A549 (cell line): ENCODE results near the gene HSF2BP.

ENCODE experiments used
- CBX2 ChIP-seq: fragments of 200-600 bp; sonication (generic); IDR thresholded peaks from 2 replicates; pipeline ENCODE4 v1.6.1; 2016; ENCODE audit warnings: low read depth, mild to moderate bottlenecking, borderline replicate concordance
- JUNB ChIP-seq: fragments of >200 bp; sonication (Bioruptor Twin); formaldehyde crosslinking; IDR thresholded peaks from 2 replicates; pipeline ENCODE4 v1.6.1; 2016
- POLR2A ChIP-seq: IDR thresholded peaks from 2 replicates; pipeline ENCODE4 v1.6.1; 2012; ENCODE audit warnings: mild to moderate bottlenecking, low read length
- RNF2 ChIP-seq: fragments of 200-600 bp; sonication (generic); IDR thresholded peaks from 2 replicates; pipeline ENCODE4 v1.6.1; 2016; ENCODE audit warnings: low read depth, mild to moderate bottlenecking, antibody characterized with exemption, moderate library complexity, borderline replicate concordance
- TF ChIP-seq, protein P1 (sequence below): IDR thresholded peaks from 2 replicates; pipeline ENCODE4 v1.6.1; 2012; ENCODE audit warnings: low read depth, borderline replicate concordance
- TF ChIP-seq, protein P2 (sequence below): fragments of 200-600 bp; sonication (generic); IDR thresholded peaks from 2 replicates; pipeline ENCODE4 v1.6.1; 2016; ENCODE audit warnings: antibody characterized with exemption, mild to moderate bottlenecking, moderate library complexity
- TF ChIP-seq, protein P3 (sequence below): fragments of >200 bp; sonication (Bioruptor Twin); formaldehyde crosslinking; IDR thresholded peaks from 3 replicates; pipeline ENCODE4 v1.5.1; 2016

DNA sequence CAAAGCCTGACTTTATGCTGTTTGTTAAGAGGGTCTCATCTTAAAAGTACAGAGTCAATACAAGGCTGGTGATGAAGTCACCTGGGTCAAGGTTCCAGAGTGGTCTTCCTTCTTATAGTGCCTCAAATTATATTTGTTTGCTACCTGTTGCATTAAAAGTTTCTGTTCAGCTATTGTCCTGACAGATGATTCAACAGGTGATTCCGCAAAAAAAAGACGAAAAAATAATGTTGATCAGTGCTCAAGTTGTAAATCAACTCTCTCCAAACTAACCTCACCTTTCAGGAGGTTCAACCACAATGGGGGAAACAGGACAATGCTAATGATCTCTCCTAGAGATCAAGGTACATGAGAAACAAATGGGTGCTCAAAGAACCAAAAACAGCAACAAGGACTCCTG, 35.7 kb downstream of the HSF2BP start:
- TF ChIP-seq RNF2 (no peak), JUNB (no peak), CBX2 (no peak), POLR2A (no peak)
- TF ChIP-seq, protein P1, sequence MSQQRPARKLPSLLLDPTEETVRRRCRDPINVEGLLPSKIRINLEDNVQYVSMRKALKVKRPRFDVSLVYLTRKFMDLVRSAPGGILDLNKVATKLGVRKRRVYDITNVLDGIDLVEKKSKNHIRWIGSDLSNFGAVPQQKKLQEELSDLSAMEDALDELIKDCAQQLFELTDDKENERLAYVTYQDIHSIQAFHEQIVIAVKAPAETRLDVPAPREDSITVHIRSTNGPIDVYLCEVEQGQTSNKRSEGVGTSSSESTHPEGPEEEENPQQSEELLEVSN, result no peak
- TF ChIP-seq, protein P2, sequence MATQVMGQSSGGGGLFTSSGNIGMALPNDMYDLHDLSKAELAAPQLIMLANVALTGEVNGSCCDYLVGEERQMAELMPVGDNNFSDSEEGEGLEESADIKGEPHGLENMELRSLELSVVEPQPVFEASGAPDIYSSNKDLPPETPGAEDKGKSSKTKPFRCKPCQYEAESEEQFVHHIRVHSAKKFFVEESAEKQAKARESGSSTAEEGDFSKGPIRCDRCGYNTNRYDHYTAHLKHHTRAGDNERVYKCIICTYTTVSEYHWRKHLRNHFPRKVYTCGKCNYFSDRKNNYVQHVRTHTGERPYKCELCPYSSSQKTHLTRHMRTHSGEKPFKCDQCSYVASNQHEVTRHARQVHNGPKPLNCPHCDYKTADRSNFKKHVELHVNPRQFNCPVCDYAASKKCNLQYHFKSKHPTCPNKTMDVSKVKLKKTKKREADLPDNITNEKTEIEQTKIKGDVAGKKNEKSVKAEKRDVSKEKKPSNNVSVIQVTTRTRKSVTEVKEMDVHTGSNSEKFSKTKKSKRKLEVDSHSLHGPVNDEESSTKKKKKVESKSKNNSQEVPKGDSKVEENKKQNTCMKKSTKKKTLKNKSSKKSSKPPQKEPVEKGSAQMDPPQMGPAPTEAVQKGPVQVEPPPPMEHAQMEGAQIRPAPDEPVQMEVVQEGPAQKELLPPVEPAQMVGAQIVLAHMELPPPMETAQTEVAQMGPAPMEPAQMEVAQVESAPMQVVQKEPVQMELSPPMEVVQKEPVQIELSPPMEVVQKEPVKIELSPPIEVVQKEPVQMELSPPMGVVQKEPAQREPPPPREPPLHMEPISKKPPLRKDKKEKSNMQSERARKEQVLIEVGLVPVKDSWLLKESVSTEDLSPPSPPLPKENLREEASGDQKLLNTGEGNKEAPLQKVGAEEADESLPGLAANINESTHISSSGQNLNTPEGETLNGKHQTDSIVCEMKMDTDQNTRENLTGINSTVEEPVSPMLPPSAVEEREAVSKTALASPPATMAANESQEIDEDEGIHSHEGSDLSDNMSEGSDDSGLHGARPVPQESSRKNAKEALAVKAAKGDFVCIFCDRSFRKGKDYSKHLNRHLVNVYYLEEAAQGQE, result no peak
- TF ChIP-seq, protein P3, sequence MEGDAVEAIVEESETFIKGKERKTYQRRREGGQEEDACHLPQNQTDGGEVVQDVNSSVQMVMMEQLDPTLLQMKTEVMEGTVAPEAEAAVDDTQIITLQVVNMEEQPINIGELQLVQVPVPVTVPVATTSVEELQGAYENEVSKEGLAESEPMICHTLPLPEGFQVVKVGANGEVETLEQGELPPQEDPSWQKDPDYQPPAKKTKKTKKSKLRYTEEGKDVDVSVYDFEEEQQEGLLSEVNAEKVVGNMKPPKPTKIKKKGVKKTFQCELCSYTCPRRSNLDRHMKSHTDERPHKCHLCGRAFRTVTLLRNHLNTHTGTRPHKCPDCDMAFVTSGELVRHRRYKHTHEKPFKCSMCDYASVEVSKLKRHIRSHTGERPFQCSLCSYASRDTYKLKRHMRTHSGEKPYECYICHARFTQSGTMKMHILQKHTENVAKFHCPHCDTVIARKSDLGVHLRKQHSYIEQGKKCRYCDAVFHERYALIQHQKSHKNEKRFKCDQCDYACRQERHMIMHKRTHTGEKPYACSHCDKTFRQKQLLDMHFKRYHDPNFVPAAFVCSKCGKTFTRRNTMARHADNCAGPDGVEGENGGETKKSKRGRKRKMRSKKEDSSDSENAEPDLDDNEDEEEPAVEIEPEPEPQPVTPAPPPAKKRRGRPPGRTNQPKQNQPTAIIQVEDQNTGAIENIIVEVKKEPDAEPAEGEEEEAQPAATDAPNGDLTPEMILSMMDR, result no peak
